NCI-H524 treated with DMSO at 0.1 percent for 48 hours (cell line): ENCODE measurements around the gene SLC25A17.
A peak's percentile ranks its signal among the peaks of the same experiment; 100 is the strongest.
"Not testable (repeated sequence)": the region's sequence is repeated elsewhere in the genome, so short reads cannot be mapped to it uniquely, and the experiment has no call there.

Source experiments
- DNase-seq: peaks from one replicate; lab custom pipeline; 2025; lab: John Stamatoyannopoulos, UW

Gene SLC25A17

GRCh38 chr22:40819599-40820140 lies 524 bp upstream of the SLC25A17 start:
- DNase-seq = peak; percentile 30

GRCh38 chr22:40818192-40818746 lies 877 bp downstream of the SLC25A17 start:
- DNase-seq = no peak

- no peak for DNase-seq
These were observed 1.4 kb downstream of the SLC25A17 start for GRCh38 chr22:40817737-40818136.

DNA sequence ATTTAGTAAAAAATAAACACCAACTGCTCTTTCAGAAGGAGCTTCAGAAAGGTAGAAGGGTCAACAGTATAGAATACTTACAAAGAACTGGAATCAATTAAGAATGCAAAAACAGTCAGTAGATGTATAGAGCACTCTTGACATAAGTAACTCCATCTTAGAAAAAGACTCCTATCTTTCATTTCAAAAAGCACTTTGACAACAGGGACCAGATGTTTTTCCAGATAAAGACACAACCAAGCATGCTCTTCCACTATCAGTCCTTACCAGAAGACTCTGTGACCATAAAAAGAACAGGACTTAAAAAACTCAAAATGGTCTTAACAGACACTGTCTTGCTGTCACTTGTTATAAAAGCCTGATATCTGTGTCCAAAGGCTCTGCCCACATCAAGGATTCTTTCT lies 5.2 kb downstream of the SLC25A17 start:
- DNase-seq = no peak

- DNase-seq = no peak
These were observed 10.9 kb downstream of the SLC25A17 start for GRCh38 chr22:40808018-40808841.

DNA sequence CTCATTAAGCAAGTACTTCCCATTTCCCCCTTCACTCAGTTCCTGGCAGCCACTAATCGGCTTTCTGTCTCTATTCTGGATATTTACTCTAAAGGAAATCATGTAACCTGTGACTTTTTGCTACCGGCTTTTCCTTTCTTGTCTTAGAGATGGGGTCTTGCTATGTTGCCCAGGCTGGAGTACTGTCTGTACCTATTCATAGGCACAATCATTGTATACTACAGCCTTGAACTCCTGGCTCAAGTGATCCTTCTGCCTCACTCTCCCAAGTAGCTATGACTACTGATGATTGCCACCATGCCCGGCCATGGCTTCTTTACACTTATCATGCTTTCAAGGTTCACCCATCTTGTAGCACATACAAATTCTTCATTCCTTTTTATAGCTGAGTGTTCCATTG lies 12.4 kb downstream of the SLC25A17 start:
- DNase-seq = no peak

DNA sequence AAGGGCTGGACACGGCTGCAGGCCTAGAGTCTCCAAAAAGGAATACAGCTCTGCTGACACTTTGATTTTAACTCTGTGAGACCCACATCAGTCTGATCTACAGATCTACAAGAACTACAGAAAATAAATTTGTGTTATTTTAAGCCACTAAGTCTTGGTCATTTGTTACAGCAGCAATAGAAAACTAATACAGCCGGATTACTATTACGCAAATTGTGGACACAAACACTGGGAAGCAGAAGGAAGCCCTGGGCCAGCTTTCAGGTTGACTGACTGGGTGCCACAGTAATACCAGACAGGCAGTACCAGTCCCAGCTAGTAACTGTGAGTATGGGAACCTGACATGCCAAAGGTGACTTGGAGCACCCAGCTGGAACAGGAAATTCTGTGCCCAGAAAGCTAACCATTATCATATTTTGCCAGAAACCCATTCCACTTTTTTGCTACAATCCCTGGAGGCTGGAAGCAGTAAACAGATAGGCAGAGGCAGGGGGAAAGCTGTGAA lies 13.4 kb downstream of the SLC25A17 start:
- DNase-seq = no peak

DNA sequence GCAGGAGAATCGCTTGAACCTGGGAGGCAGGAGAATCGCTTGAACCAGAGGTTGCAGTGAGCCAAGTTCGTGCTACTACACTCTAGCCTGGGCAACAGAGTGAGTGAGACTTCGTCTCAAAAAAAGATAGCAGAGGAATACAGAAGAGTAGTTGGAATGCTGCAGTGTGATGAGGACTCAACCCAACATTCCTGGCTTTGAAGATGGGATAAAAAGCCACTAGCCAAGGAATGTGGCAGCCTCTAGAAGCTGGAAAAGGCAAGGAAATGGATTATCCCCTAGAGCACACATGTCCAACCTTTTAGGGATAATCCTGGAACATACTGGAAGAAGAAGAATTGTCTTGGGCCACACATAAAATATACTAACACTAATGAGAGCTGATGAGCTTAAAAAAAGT lies 13.9 kb downstream of the SLC25A17 start:
- no peak for DNase-seq

- DNase-seq = no peak
These were observed 15.8 kb downstream of the SLC25A17 start for GRCh38 chr22:40803321-40803720.

- no peak for DNase-seq
These were observed 20.1 kb downstream of the SLC25A17 start for GRCh38 chr22:40799008-40799407.

- no peak for DNase-seq
These were observed 21.7 kb downstream of the SLC25A17 start for GRCh38 chr22:40797427-40797826.

DNA sequence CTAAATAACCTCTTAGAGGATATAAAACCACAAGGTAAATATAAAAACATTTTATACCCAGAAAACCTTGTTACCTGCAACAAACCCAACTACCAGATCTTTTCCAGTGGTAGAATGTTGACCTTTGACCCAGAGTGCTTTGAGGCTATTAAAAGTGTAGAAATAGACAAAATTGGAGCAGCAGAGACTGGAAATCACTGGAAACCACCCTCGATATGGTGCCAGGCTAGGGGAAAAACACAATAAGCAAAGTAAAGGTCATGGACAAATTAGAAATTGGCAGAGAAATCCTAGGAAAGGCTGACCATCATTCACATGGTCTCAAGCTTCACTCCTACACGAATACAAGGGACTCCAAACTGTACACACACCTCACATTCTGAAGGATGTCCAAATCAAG lies 26.7 kb downstream of the SLC25A17 start:
- DNase-seq = no peak

GRCh38 chr22:40791241-40791640 lies 27.9 kb downstream of the SLC25A17 start:
- DNase-seq = no peak

- DNase-seq = no peak
These were observed 30.0 kb downstream of the SLC25A17 start for GRCh38 chr22:40789131-40789530.

GRCh38 chr22:40782521-40782920 lies 36.6 kb downstream of the SLC25A17 start:
- no peak for DNase-seq

DNA sequence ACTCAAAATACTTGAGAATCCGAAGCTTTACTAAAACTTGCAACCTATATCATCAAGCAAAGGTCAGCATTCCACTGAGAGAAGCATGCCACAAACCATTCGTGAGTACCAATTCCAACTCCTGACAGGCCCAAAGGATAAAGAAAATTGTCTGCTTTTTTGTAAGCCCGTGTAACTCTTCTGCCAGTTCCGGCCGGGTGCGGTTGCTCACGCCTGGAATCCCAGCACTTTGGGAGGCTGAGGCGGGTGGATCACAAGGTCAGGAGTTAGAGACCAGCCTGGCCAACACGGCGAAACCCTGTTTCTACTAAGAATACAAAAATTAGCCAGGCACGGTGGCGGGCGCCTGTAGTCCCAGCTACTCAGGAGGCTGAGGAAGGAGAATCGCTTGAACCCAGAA lies 37.4 kb downstream of the SLC25A17 start:
- DNase-seq = not testable (repeated sequence)

GRCh38 chr22:40769761-40770160 lies 49.4 kb downstream of the SLC25A17 start:
- no peak for DNase-seq

DNA sequence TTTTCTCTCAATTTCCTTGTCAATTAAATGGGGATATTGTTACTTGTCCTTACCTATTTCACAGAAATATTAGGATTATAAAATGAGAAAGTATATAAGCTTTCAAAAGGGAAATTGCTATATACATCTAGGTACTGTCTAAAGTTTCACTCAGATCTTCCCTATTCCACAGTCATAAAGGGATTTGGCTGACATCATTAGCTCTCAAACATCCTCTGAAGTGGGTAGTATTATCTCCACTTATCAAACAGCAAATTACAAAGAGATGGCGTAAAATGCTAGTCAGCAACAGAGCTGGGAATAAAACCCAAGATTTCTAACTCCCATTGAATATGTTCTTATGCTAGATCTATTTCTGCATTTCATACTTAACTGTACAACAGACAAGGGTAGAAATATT lies 50.9 kb downstream of the SLC25A17 start:
- no peak for DNase-seq

DNA sequence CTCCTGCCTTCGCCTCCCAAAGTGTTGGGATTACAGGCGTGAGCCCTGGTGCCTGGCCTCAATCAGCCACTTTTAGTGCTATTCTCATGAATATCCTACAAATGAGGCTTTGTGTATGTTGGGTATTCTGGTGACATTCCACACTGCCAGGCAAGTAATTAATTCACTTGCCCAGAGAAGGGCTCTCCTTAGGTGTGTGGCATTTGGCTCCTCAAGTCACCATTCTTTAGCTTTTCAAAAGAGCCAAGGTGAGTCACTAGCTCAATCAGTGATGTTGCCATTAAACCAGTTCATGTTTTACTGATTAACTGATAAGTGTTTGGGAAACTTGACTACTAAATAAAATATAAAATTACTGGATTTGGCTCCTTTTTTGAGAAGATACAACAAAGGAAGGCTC lies 52.2 kb downstream of the SLC25A17 start:
- DNase-seq = no peak

DNA sequence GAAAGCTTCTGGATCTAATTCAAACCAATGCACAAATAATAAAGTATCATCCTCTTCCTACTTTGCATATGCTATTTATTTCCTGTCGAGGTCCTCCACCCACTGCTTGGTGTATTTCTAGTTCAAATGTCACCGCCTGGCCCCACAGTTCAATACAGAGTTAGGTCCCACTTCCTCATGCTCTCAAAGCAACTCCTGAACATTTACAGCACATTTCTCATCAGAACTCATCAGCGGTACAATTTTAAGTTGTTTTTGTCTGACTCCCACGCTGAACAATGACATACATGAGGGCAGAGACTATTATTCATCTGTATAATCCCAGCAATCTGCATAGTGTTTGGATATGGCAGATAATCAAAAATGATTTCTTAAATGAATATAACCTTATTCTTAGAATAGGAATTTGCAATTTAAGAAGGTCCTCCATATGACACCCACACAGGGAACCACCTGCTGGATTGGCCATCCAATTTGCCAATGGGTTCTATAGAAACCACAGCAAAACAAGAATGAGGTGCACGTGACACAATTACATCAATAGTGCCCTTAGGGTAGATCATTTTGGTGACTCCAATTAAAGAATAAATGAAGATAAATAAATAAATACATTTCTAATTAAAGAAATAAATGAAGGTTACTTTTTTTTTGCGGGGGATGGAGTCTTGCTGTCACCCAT lies 54.2 kb downstream of the SLC25A17 start:
- no peak for DNase-seq

DNA sequence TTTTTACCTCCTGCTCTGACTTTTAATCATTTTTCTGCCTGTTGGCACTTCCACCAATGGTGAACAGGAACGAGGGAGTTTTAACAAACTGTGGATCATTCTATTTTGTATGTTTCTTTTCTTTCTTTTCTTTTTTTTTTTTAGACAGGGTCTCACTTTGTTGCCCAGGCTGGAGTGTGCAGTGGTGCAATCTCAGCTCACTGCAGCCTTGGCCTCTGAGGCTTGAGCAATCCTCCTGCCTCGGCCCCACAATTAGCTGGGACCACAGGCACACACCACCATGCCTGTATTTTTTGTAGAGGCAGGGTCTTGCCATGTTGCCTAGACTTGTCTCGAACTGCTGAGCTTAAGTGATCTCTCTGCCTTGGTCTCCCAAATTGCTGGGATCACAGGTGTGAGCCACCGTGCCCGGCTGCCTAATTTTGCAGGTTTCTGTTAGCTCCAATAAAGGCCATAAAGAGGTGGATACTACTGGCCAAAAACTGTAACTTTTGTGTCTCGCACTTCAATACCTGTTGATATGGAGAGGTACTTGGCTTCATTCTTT lies 59.8 kb downstream of the SLC25A17 start:
- no peak for DNase-seq

- DNase-seq = not testable (repeated sequence)
These were observed 60.3 kb downstream of the SLC25A17 start for GRCh38 chr22:40758851-40759250.
